ENCODE results near the gene MLXIPL. TPM values are rescaled to one million over a fixed set of nuclear protein-coding genes. Genes with fewer than 3 reads are reported as not detected.

The MLXIPL gene
- total and polyA plus RNA-seq, 2 of the 8 experiments (the other 6 are each of a cell fraction or from before 2014, with no cell fraction given), result 9.4 to 10.6 TPM

DNA sequence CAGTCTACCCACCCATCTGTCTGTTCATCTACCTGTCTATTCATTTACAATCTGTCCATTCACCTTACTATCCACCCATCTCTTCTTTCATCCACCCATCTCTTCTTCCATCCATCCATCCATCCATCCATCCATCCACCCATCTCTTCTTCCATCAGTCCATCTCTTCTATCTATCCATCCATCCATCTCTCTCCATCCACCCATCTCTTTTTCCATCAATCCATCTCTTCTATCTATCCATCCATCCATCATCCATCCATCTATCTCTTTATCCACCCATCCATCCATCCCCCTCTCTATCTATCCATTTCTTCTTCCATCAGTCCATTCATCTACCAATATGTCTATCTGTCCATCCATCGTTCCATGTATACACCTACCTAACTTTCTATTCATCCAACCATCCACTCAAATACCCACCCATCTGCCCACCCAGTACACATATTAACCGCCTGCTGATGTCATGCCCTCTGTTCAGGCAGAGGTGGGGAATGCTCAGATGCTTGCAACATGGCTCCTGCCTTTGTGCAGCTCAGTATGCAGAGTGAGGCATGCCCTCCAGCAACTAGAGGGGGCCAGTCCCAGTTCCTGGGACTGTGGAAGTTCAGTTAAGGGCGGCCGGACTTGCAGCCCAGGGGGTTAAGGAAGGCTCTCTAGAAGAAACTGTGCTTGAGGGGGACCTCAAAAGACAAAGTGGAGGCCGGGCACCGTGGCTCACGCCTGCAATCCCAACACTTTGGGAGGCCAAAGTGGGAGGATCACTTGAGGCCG is 11.3 kb upstream of the MLXIPL start:
- no peaks in the 10 kb centered on the region for H3K79me1 ChIP-seq (ENCODE audit: low read depth, low read length)
- peak overlapping the region; percentile 80 for H3K56ac ChIP-seq (replicated peaks; ENCODE audit: insufficient read length, low read depth, low read length)
- no peak overlapping the region for H3K4me3 ChIP-seq (ENCODE audit: extremely low read depth in 1 of 4, insufficient read depth in 2 of 4, low read depth in 3 of 4, low read length in 4 of 4)
- peaks cover 0 to 6% (median 0%) of the 10 kb centered on the region in 4 experiments; a peak in 2 of 7 replicates for H3K4me1 ChIP-seq (replicated peaks in 1 of 4; ENCODE audit: control insufficient read depth in 3 of 4, insufficient read depth in 4 of 4, low read length in 3 of 4)
- no peak overlapping the region for H3K9ac ChIP-seq (replicated peaks in 1 of 4; ENCODE audit: extremely low read depth in 1 of 4, low read depth in 3 of 4, low read length in 3 of 4)
- no peak overlapping the region for H4K5ac ChIP-seq (ENCODE audit: insufficient read length, low read depth, low read length)
- no peak overlapping the region for H2BK120ac ChIP-seq (replicated peaks; ENCODE audit: low read depth, low read length)
- FAIRE-seq (no peak), DNase-seq (ENCODE audit: low read depth in 1 of 2, low spot score in 2 of 2) (no peak)
- TF ChIP-seq CBX8 (IDR thresholded peaks at IDR 0.05; ENCODE audit: borderline replicate concordance, low read depth, low read length) (no peak), EGR1 (IDR thresholded peaks at IDR 0.05; ENCODE audit: borderline replicate concordance, low read depth, low read length) (no peak), EP300 (IDR thresholded peaks at IDR 0.05; ENCODE audit: borderline replicate concordance in 1 of 2, low read depth in 2 of 2, low read length in 2 of 2) (no peak), CTBP2 (IDR thresholded peaks at IDR 0.05; ENCODE audit: borderline replicate concordance, insufficient read depth, insufficient read length, low read length) (no peak)
- no peak overlapping the region for H3K4ac ChIP-seq (replicated peaks; ENCODE audit: insufficient read length, low read depth, low read length)
- no peak overlapping the region for H3K27ac ChIP-seq (ENCODE audit: low read depth, low read length)
- peak overlapping the region; percentile 11 for H4K91ac ChIP-seq (replicated peaks; ENCODE audit: insufficient read length, low read length)
- no peak overlapping the region for H3K14ac ChIP-seq (ENCODE audit: insufficient read length)
- 78 to 100% methylated on average over 1 to 8 of the region's 8 CpGs for WGBS, 2 experiments (ENCODE audit: extremely low coverage in 1 of 2, insufficient coverage in 1 of 2, insufficient read length in 1 of 2, insufficient replicate concordance in 2 of 2, low coverage in 1 of 2, low lambda C conversion rate in 2 of 2, missing lambda C conversion rate in 1 of 2)
- no peak overlapping the region for H3K4me2 ChIP-seq (ENCODE audit: insufficient read depth in 1 of 2, low read depth in 2 of 2, low read length in 2 of 2)
- no peaks in the 10 kb centered on the region for H3K27me3 ChIP-seq (replicated peaks in 1 of 4; ENCODE audit: control insufficient read depth in 3 of 4, extremely low read depth in 1 of 4, insufficient read depth in 3 of 4, low read length in 3 of 4)
- POLR2A ChIA-PET (ENCODE audit: partially characterized antibody), result interaction anchor here (0.7 to 2.0 kb wide), 3 partner anchors 9 to 23 kb away, joined by 3 to 4 read pairs (median 3); no protein-coding TSS in a partner anchor
- no peak overlapping the region for H3K18ac ChIP-seq (ENCODE audit: extremely low read depth, low read length)
- no peak overlapping the region for H2BK12ac ChIP-seq (ENCODE audit: low read depth, low read length)
- no peaks in the 10 kb centered on the region for H4K20me1 ChIP-seq (replicated peaks in 1 of 2; ENCODE audit: control insufficient read depth in 1 of 2, insufficient read depth in 2 of 2, low read length in 2 of 2)
- no peak overlapping the region for H2BK20ac ChIP-seq (ENCODE audit: low read length)
- no peak overlapping the region for H2BK15ac ChIP-seq (ENCODE audit: low read length)
- H2BK5ac ChIP-seq (ENCODE audit: low read depth, low read length), result no peak overlapping the region
- H2AFZ ChIP-seq (ENCODE audit: low read length), result no peak overlapping the region
- no peaks in the 10 kb centered on the region for H3K79me2 ChIP-seq (ENCODE audit: control insufficient read depth in 1 of 2, insufficient read depth in 2 of 2, low read length in 2 of 2)
- H2AK5ac ChIP-seq (ENCODE audit: low read depth, low read length), result no peak overlapping the region
- H3K9me3 ChIP-seq (ENCODE audit: insufficient read depth in 2 of 2, low read depth in 1 of 2, low read length in 1 of 2), result no peaks in the 10 kb centered on the region
- CTCF ChIA-PET (ENCODE audit: partially characterized antibody), result interaction anchor here (0.6 to 1.5 kb wide), 4 partner anchors 9 to 228 kb away, joined by 3 read pairs; no protein-coding TSS in a partner anchor
- H3K36me3 ChIP-seq (ENCODE audit: control insufficient read depth in 2 of 4, insufficient read depth in 4 of 4, low read length in 3 of 4), result no peaks in the 10 kb centered on the region
- H3K23me2 ChIP-seq (ENCODE audit: low read depth, low read length), result peaks cover 5% of the 10 kb centered on the region; the same call in 1 of the 2 replicates
- no peak overlapping the region for H4K8ac ChIP-seq (ENCODE audit: extremely low read depth, insufficient read depth, low read length)
- H3K23ac ChIP-seq (ENCODE audit: insufficient read length), result no peak overlapping the region
